GM18502 (cell line): ENCODE measurements around the gene XPR1.

Source experiments
- ATAC-seq: cut with Tn5 transposase; IDR thresholded peaks from one replicate; pipeline ENCODE4 v1.9.1; 2021; ENCODE audit warnings: mild to moderate bottlenecking; ENCODE audit not compliant: unreplicated experiment, poor library complexity

Gene XPR1

DNA sequence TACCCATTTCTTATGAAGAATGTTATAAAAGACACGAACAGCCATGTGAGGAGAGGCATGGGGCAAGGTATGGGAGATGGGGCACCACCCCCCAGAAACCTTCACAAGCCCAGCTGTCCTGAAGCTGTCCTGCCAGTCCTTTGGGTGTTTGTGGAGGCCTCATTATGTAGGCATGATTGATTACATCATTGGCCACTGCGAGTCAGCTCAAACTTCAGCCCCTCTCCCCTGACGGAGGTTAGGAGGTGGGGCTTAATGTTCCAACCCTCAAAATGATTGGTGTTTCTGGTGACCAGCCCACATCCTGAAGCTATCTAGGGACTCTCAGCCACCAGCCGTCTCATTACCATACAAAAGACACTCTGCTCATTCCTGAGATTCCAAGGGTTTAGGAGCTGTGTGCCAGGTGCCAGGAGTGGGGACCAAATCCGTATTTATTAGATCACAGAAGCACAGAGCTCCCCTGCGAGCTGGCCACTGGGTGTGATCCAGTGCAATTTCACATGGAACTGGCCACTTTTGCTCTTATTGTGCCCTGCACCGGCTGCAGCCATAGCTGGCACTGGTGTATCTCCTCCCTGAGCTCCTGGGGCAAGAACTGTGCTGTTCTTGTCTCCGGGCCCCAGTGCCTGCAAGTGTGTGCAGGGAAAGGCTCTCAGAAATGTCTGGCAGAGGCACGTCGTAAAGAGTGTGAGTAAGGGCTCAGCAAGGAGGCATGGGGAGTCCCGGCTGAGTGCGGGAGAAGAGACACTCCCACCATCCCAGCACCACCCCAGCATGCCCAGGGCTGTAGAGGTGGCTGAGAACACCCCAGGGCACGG lies 291.4 kb downstream of the XPR1 start:
- no peak for ATAC-seq

DNA sequence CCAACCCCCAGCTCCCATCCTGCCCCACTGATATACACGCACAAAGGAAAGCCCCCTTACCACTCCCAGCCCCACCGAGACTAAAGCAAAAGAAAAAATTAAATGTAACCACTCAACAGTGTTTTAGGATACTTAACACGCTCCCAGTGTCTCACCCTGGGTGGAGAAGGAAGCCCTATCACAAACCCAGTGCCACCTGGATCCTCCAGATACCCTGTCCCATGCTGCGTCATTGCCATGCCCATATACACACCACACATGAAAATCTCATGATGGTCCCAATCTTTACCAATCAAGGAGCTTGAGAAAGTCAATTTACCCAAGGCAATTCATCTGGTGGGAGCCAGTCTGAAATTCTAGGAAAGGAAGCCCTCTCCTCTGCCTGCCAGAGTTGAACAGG lies 292.1 kb downstream of the XPR1 start:
- no peak for ATAC-seq

DNA sequence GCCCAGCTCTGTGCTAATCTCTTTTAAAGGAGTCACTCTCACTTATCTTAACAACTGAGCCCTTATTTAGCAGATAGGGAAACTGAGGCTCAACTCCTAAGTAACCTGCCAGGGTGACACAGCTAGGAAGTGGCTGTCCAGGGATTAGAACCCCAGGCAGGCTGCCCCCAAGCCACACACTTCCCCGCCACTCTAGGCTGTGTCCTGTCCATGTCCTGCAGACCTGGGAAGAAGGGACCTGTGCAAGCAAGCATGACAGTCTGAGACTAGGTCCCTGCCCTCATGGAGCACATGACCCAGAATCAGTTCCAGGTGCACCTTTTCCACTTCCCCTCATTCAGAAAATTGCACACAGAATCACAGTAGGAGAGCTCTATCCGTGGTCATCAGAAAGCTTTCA lies 293.1 kb downstream of the XPR1 start:
- ATAC-seq, result no peak

DNA sequence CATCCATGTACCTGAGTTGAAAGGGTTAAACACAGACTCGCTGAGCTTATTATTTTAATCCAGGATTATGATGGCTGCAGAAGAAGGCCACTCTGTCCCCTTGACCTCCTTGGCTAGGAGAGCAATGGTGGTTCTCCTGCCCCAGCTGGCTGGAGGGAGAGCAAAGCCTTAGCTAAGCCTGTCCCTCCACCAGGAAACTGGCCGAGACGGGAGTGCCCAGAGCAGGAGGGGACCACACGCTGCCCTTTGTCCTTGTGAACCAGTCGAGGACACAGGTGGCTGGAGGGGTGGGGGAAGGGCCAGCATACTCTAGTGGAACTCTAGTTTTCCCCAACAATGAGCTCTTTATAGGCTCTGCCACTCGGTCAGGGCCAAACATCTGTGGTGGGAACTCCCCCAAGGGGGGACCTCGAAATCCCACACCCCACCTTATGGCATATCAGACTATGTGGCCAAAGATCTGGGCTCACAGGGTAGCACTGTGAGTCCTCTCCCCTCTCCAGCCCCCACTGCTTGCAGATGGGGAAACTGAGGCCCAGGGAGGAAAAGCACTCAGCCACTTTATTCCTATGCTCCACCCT lies 293.7 kb downstream of the XPR1 start:
- ATAC-seq, result no peak

GRCh38 chr1:180926164-180926981 lies 294.6 kb downstream of the XPR1 start:
- ATAC-seq, result no peak

GRCh38 chr1:180927348-180927747 lies 295.5 kb downstream of the XPR1 start:
- no peak for ATAC-seq

DNA sequence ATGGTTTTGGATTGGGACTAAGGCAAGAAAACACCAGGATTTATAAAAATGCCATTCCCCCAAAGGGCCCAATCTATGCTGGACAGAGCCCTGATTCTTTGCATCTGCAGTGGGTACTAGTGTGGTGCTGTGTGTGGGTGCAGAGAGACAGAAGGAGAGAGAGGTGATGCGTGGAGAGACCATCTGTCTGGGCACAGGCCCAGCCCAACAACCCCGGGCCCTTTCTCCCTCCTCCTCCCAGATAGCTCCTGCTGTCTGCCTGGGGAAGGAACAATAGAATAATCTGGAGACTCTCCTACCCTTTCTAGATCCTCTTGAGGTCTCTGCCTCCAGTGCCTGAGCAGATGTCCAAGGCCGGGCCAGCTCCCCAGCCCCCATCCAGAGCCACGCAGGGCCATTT lies 296.0 kb downstream of the XPR1 start:
- ATAC-seq, result no peak

DNA sequence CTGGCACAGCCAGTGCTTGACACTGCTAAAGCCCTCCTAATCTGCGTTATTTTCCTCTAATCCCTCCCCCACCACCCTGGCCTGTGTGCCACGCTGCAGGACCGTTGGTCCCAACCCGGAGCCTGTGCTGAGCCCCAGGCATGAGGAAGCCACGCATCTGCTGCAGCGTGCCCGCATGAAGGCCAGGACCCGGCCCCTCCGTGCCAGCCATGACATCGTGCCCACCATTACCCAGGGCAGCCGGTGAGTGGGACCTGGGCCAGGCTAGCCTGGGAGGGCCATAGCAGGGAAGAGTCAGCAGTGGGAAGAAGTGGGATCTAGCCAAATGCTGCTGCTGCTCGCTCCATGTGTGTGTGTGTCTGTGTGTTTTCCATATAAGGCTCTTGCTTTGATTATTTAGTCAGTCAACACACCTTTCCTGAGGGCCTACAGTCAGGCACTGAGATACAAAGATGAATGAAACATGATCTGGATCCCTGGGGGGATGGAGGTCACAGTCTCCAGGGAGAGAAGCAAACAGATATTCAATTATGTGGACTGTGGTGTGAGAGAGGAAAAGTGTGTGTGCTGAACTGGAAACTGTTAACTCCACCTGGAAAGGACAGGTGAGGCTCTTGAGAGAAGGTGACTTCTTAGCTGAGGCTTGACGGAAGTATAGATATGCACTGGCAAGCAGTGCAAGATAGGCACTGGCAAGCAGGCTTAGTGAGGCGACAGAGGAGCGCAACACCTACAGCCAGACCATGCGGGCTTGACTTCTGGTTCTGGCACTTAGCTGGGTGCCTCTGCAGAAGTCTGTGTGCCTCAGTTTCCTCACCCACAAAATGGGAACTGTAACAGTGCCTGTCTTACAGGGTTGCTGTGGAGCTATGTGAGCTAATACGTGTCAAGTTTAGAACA lies 296.8 kb downstream of the XPR1 start:
- no peak for ATAC-seq

GRCh38 chr1:180929389-180929788 lies 297.6 kb downstream of the XPR1 start:
- ATAC-seq, result no peak

DNA sequence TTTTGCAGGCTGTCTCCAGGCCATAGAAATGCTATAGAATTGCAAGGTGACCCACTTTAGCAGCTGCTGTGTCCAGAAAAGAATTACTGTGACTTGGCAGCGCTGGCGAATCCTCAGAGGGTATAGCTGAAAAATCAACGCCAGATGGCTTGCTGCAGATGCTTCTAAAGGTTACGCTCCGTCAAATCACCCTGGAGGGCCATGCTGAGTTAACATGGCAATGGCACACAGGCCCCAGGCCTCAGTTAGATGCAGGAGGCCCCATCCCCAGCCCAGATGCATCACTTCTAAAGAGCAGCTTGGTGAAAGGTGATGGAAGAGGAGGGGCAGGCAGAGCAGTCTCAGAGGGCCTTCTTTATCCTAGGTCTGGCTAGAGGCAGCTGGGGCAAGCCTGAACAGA lies 298.9 kb downstream of the XPR1 start:
- no peak for ATAC-seq

DNA sequence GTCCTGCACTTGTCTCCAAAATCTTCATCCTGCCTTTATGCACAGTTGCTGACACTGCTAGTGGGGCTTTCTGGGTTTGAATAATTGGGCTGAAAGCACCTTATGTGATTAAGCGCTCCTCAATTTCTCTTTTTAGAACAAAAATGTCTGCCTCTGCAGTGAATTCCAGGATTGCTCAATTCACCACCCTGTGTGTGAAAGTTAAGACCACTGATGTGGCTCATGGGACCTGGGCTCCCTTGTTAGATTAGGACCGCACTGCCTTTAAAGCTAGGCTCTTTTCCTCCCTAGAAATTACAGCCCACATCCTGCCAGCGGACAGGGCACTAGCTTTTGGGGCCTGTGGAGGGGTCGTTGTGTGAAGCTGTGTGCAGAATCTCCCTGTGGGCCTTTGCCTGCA lies 299.7 kb downstream of the XPR1 start:
- no peak for ATAC-seq

GRCh38 chr1:180932378-180932777 lies 300.6 kb downstream of the XPR1 start:
- ATAC-seq, result no peak

DNA sequence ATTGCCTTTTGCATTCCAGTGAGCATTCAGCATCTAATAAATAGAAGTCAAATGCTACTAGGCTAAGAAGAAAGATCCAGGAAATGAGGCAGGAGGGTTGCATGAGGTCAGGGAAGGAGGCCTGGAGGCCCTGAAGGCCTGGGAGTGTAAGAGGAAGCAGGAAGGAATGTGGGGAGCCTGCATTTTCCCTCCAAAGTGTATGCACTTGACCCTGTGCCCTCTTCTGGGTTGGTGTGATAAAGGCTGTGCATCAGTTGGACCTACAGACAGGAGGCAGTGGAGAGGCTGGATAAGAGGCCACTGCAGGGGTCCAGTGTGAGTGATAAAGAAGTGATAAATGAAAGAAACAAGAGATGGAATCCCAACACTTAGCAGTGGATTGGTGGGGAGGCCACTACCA lies 301.3 kb downstream of the XPR1 start:
- ATAC-seq, result no peak

DNA sequence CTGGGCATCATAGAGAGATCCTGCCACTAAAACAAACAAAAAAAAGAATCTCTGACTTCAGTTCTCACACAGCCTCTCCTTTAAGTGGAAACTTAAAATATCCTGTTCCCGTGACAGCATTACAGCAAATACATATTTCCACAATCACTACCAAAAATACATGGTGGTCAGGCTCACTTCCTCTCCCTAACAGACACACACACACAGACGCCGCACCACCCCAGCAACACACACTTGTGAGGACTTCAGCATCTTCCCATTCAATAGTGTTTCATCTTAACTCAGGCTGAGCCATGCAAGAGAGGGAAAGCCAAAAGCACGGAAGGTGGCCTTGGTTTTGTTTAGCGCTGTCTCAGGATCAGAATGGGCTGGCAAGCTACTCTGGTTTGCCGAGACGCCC lies 302.7 kb downstream of the XPR1 start:
- no peak for ATAC-seq

DNA sequence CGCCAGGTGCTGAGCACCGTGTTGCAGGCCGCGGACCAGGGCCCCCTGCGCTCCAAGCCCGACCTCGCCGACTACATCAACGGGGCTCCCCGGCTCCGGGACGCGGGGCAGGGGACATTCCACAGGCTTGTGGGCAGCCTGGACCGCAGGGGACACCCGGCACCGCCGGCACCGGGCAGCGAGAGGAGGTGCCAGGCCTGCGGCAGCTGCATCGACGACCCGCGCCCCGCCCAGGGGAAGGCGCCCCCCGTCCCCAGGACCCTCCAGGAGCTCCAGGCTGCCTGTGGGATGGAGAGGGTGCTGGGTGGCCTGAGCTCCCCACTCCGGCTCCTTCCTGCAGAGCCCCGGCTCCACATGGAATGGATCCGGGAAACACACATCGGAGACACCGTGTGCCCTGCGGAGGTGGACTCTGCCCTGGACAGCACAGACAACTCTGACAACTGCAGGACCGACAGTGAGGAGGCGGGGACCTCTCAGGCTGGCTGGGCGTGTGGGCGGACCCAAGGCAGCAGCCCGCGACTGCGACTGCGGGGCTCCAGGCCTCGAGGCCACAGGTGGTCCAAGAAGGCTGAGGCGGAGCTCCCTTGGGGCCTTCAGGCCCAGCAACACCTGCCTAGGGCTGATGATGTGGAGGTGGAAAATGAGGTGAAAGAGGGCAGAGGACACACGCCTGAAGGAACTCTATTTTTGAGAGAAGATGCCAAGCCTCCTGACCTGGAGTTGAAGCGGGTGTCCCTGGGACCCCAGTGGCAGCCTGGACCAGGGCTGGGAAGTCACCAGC lies 303.7 kb downstream of the XPR1 start:
- ATAC-seq, result no peak

DNA sequence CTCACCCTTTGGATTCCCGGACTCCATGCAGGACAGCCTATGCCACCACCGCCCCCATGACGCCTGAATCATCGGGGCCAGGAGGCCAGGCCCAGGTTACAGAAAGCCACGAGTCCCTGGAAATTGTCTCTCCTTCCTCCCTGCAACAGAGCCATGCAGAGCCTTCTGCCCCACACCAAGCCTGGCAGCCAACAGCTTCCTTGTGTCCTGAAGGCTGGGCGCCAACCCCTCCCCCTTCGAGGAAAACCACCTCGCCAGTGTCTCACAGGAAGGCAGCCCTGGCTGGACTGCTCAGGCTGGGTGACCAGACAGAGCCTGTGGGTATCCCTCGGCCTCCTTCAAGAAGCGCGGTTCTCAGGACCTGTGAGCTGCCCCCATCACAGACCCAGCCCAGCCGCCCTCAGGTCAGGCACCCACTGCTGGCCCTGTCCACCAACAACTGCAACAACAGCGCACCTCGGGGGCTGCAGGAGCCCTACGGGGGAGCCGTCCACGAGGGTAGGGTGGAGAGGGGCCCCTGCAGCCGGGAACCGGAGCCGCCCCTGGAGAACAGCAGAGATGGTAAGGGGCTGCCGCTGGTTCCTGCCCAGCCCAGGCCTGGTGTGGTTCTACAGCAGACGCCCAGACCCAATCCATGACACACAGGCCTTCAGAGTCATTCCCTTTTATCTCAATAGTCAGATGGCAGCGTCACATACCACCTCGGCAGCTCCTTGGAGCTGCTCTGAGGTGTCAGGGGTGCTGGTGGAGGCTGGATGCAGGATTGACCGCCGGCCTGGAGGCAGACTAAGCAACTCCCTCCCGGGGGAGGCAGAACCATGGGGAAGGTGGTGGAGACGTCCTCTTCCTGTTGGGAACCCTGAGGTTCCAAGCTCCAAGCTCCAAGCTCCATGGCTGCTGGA lies 304.5 kb downstream of the XPR1 start:
- no peak for ATAC-seq

- ATAC-seq, result no peak
Measured at GRCh38 chr1:180937012-180937372, 305.2 kb downstream of the XPR1 start.

DNA sequence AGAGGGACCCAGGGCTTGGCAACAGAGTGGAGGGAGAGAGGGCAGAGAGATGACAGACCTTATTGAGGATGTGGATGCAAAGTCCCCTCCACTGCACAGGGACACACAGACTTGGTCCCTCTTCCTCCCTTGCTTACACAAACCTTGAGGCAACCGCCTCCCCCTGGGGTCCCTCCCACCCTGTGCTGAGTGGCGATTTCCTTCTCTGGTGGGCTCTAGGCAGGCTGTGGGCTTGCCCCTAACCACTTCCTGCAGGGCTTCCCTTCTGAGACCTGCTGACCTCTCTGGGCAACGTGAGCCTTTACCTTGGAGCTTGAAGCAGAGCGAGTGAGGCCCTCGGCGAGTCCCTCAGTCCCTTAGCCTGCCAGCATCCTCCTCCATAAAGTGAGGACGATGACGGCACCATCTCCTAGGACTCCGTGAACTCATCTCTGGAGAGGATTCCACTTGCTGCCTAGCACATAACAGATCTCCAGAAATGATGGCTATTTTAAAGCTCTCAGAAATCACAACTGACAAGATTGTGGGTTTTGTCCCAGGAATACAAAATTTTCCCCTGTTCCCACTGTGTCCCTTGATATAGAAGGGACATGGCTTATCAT lies 305.9 kb downstream of the XPR1 start:
- no peak for ATAC-seq
